ENCODE data around the gene CDH5.

Gene CDH5

GRCh38 chr16:66354034-66354909, 12.2 kb upstream of the CDH5 start:
- DNase-seq: no peak

- DNase-seq: no peak
These were observed 11.0 kb upstream of the CDH5 start for GRCh38 chr16:66355526-66355925.

- DNase-seq: peak; percentile 44 to 62
These were observed 9.0 kb upstream of the CDH5 start for GRCh38 chr16:66357523-66357928.

DNA sequence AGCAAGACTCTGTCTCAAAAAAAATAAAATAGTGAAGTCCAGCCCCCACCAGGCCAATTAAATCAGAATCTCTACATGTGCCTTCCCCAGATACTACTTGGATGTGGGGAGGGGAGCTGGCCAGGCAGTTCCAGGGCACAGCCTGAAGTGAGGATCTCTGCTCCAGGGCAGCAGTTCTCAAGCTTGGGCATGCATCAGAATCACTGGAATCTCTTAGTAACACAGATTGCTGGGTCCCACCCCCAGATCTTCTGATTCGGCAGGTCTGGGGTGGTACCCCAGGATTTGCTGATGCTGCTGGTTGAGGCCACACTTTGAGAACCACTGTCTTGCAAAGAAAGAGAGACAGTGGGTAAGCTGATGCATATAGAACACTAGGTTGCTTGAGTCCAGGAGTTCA, 8.3 kb upstream of the CDH5 start:
- DNase-seq: no peak

DNA sequence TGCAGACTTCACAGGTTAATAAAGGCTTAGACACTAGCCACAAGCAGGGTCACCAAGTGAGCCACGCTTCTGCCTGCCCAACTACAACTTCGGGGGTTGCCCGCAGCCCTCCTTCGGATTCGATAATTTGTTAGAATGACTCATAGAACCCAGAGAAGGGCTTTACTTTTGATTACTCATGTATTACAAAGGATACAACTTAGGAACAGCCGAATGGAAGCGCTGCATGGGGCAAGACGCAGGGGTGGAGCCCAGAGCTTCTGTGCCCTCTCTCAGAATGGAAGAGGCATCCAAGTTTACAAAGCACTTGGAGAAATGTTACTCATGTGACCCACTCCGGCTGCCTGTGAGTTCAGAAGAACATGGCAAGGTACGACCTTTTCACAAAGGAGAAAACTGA, 7.5 kb upstream of the CDH5 start:
- no peak for DNase-seq

DNA sequence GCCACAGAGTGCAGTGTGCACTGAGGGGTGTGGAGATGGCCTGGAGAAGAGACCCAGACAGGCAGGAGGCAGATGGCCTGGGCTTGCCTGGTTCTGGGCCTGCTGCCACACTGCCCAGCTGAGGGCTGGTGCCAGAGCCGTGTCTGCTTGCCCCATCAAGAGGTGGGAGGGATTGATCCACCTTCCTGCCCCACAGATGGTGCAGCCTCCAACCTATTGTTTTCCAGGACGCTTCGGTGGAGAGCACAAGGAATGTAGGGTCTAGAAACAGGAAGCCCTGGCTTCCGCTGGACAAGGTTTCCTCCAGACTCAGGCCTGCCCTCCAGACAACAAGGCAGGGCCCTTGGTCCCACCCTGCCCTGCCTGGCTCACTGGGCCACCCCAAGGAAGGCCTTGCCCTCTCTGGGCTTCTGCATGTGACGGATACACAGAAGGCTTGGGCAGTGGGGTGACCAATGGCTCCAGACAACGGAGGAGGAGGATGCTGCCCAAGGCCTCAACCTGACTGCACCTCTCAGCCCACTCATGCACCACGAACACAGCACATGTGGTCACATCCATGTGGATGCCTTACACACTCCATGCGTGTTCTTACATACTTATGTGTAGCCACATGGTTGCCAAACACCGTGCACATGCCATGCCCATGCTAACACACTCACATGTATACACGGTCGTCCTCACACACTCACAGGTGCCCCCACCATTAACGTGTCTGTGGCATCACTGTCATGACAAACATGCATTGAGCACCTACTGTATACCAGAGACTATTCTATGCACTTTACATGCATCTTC, 6.5 kb upstream of the CDH5 start:
- DNase-seq: no peak

- DNase-seq: no peak
These were observed 5.7 kb upstream of the CDH5 start for GRCh38 chr16:66360624-66361324.

- no peak for DNase-seq
These were observed 4.8 kb upstream of the CDH5 start for GRCh38 chr16:66361604-66362135.

GRCh38 chr16:66363211-66363777, 3.2 kb upstream of the CDH5 start:
- no peak for DNase-seq

DNA sequence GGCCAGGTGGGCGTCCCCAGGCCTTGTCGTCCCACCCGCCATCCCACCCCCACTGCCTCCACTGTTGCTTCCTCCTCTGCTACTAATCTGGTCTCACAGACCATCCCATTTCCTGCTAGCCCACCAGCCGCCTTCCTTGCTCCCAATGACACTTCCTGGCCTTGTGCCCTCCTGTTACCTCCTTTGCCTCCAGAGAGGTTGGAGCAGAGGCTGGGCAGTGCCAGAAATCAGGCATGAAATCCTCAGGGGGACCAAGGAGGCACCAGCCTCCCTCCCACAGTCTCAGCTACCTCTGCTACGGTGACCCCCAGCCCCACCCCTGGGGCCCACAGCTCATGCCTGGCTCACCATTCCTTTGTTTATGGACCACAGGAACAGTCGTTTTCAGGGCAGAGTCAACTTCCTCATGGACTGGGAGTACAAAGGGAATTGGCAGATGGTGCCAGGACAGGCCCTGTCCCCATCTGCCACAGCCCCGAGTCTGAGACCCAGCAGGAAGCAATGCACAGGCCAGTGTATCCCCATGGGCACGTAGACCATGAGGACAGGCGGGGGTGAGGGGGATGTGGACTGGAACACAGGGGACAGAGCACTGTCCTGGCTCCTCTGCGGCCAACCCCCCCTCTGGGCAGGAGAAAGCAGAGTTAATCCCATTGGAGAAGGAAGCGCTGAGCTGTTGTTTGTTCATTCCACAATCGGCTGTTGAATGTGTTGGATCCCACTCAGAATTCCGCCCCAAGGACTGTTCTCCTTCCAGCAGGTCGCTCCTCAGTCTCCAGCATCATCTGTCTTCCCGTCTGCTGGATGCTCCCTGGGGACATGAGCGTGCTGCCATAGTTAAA, 2.2 kb upstream of the CDH5 start:
- DNase-seq: no peak

DNA sequence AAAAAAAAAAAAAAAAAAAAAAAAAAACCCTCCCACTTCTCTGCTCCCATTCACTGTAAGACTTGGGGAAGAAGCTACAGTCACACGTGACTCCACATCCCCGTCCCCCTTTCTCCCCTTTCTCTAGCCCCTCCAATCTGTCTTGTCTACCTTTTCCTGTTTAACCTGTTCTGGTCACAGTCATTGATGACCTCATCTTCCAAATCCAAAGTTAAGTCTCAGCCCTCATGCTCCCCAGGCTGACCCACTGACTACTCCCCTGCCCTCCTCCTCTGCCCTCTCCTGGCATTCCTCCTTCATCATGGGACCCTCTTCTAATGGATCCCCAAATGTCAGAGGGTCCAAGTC, 1.6 kb upstream of the CDH5 start:
- no peak for DNase-seq

- DNase-seq: no peak
These were observed 840 bp upstream of the CDH5 start for GRCh38 chr16:66365651-66366050.

DNA sequence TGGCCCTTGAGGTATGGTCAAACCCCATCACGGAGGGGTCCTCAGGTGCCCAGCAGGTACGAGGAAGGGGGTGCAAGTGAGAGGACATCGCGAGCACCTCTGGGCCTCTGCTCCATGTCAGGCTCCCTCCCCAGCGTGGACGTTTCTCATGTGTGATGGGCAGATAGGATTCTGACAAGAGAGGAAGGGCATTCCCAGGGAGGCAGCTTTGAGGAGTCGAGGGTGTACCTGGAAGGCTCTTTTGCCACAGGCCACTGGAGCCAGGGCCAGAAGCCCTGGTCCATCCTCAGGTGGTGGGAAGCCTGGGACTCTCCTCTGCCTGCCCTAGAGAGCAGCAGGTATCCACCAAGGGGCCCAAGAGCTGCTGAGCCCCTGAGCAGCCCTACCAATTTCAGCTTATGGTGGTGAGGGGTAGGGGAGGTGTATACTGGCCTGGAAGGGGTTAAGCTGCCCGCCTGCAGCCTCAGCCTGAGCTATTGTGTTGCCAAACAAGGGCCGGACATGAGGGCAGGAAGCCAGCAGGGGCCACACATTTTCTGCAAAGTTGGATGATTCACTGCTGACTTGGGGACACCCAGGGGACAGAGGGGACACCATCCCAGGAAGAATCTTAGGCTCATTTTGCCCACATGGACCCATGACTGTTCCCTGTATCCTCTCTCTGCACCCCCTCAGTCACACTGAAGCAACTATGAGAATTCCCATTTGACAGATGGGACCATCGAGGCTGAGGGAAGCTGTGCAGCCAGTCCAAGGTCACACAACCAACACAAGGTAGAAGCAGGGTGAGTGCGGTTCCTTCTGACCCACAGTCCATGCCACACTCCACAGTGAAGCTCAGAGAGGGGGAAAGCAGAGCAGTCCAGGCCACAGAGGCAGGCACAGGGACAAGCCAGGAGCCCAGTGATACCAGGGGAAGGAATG, 1.7 kb downstream of the CDH5 start:
- no peak for DNase-seq

GRCh38 chr16:66369055-66369592, 2.6 kb downstream of the CDH5 start:
- DNase-seq: no peak

GRCh38 chr16:66370786-66371684, 4.5 kb downstream of the CDH5 start:
- DNase-seq: no peak

- DNase-seq: no peak
These were observed 5.8 kb downstream of the CDH5 start for GRCh38 chr16:66372078-66372897.

GRCh38 chr16:66372898-66373155, 6.3 kb downstream of the CDH5 start:
- DNase-seq: no peak

GRCh38 chr16:66373667-66374066, 7.2 kb downstream of the CDH5 start:
- DNase-seq: no peak

GRCh38 chr16:66374176-66374575, 7.7 kb downstream of the CDH5 start:
- no peak for DNase-seq

Measured in SHP77 (cell line).